Central memory CD8-positive, alpha-beta T cell (primary cell): ENCODE data around the gene RASSF5.
"Not testable (repeated sequence)": the region's sequence is repeated elsewhere in the genome, so short reads cannot be mapped to it uniquely, and the experiment has no call there.

Experiments
- ATAC-seq: fragments of 150-1000 bp; cut with Tn5 transposase; replicated peaks from 2 replicates; pipeline ENCODE4 v1.10.0; 2022; ENCODE audit warnings: mild to moderate bottlenecking, moderate FRiP score, moderate number of reproducible peaks; ENCODE audit not compliant: poor library complexity, severe bottlenecking; ENCODE audit errors: extremely low read depth
- DNase-seq, 2 donors: peaks; one replicate each; pipeline ENCODE4 v3.0.0; 2021; ENCODE audit warnings: low spot score in 2 of 2
- H3K27ac Mint-ChIP-seq: one replicate; pipeline ENCODE4 v1.8.0; 2022; ENCODE audit warnings: low read depth, mild to moderate bottlenecking, moderate library complexity, mixed read lengths
- H3K27me3 Mint-ChIP-seq: one replicate; pipeline ENCODE4 v1.8.0; 2022; ENCODE audit warnings: mixed read lengths
- H3K36me3 Mint-ChIP-seq: one replicate; pipeline ENCODE4 v1.8.0; 2022; ENCODE audit warnings: mild to moderate bottlenecking, moderate library complexity, mixed read lengths; ENCODE audit not compliant: insufficient read depth
- H3K4me1 Mint-ChIP-seq: one replicate; pipeline ENCODE4 v1.8.0; 2022; ENCODE audit warnings: mixed read lengths
- H3K4me3 Mint-ChIP-seq: one replicate; pipeline ENCODE4 v1.8.0; 2022; ENCODE audit warnings: mild to moderate bottlenecking, moderate library complexity, mixed read lengths
- H3K9me3 Mint-ChIP-seq: one replicate; pipeline ENCODE4 v1.8.0; 2022; ENCODE audit warnings: mixed read lengths

The RASSF5 gene

GRCh38 chr1:206609229-206609991 is 102.1 kb downstream of the RASSF5 start:
- peaks cover 17% of the 10 kb centered on the region for H3K4me1 Mint-ChIP-seq
- H3K9me3 Mint-ChIP-seq = no peaks in the 10 kb centered on the region
- H3K27me3 Mint-ChIP-seq = no peaks in the 10 kb centered on the region
- H3K36me3 Mint-ChIP-seq = peaks cover 29% of the 10 kb centered on the region
- ATAC-seq (no peak), DNase-seq (no peak)
- H3K27ac Mint-ChIP-seq = no peak overlapping the region
- H3K4me3 Mint-ChIP-seq = no peak overlapping the region

- Mint-ChIP-seq H3K27me3 (no peaks in the 10 kb centered on the region), H3K4me1 (peaks cover 17% of the 10 kb centered on the region), H3K36me3 (peaks cover 14% of the 10 kb centered on the region), H3K9me3 (no peaks in the 10 kb centered on the region), H3K4me3 (peak within 1 kb of the TSS; percentile 78), H3K27ac (peak within 1 kb of the TSS; percentile 94)
- ATAC-seq = peak; percentile 99
- peak; percentile 91 for DNase-seq
Measured at GRCh38 chr1:206612129-206612876, 105.0 kb downstream of the RASSF5 start, which contains the start of gene EIF2D. TSS of gene EIF2D (minus strand) at chr1:206612465. CDS start at chr1:206612342, 123 bp downstream.

- not testable (repeated sequence) for H3K4me3 Mint-ChIP-seq, H3K27ac Mint-ChIP-seq
Measured at GRCh38 chr1:206626396-206626795, 119.1 kb downstream of the RASSF5 start.

GRCh38 chr1:206628916-206629315 is 121.6 kb downstream of the RASSF5 start:
- ATAC-seq = no peak
- H3K4me1 Mint-ChIP-seq = peaks cover 5% of the 10 kb centered on the region

More at GRCh38 chr1:206626396-206626795, 119.1 kb downstream of the RASSF5 start:
- not testable (repeated sequence) for ATAC-seq, H3K4me1 Mint-ChIP-seq, H3K36me3 Mint-ChIP-seq, DNase-seq, H3K9me3 Mint-ChIP-seq
- H3K27me3 Mint-ChIP-seq = peaks cover 11% of the 10 kb centered on the region

GRCh38 chr1:206631085-206631509 is 123.8 kb downstream of the RASSF5 start:
- H3K4me3 Mint-ChIP-seq = no peak overlapping the region
- DNase-seq (no peak), ATAC-seq (no peak)

More at GRCh38 chr1:206628916-206629315, 121.6 kb downstream of the RASSF5 start:
- H3K9me3 Mint-ChIP-seq = no peaks in the 10 kb centered on the region
- no peak for DNase-seq
- no peaks in the 10 kb centered on the region for H3K36me3 Mint-ChIP-seq
- H3K4me3 Mint-ChIP-seq = no peak overlapping the region
- peaks cover 34% of the 10 kb centered on the region for H3K27me3 Mint-ChIP-seq
- H3K27ac Mint-ChIP-seq = no peak overlapping the region

GRCh38 chr1:206633708-206634121 is 126.4 kb downstream of the RASSF5 start:
- peaks cover 21% of the 10 kb centered on the region for H3K4me1 Mint-ChIP-seq
- H3K36me3 Mint-ChIP-seq = peaks cover 4% of the 10 kb centered on the region
- peaks cover 26% of the 10 kb centered on the region for H3K27me3 Mint-ChIP-seq
- H3K27ac Mint-ChIP-seq = no peak overlapping the region
- H3K9me3 Mint-ChIP-seq = no peaks in the 10 kb centered on the region
- H3K4me3 Mint-ChIP-seq = peak overlapping the region; percentile 81
- DNase-seq (no peak), ATAC-seq (no peak)

More at GRCh38 chr1:206631085-206631509, 123.8 kb downstream of the RASSF5 start:
- Mint-ChIP-seq H3K9me3 (no peaks in the 10 kb centered on the region), H3K27me3 (peaks cover 34% of the 10 kb centered on the region), H3K36me3 (peaks cover 4% of the 10 kb centered on the region), H3K4me1 (peaks cover 21% of the 10 kb centered on the region), H3K27ac (no peak overlapping the region)

GRCh38 chr1:206634365-206635079 is 127.2 kb downstream of the RASSF5 start:
- peaks cover 23% of the 10 kb centered on the region for H3K27me3 Mint-ChIP-seq
- ATAC-seq = no peak
- peaks cover 21% of the 10 kb centered on the region for H3K4me1 Mint-ChIP-seq
- peaks cover 4% of the 10 kb centered on the region for H3K36me3 Mint-ChIP-seq
- H3K27ac Mint-ChIP-seq = peak overlapping the region; percentile 41
- DNase-seq = peak; percentile 33 to 56
- no peaks in the 10 kb centered on the region for H3K9me3 Mint-ChIP-seq
- H3K4me3 Mint-ChIP-seq = peak overlapping the region; percentile 81

- Mint-ChIP-seq H3K36me3 (peaks cover 4% of the 10 kb centered on the region), H3K9me3 (no peaks in the 10 kb centered on the region), H3K27ac (peak within 1 kb of the TSS; percentile 41), H3K27me3 (peaks cover 23% of the 10 kb centered on the region), H3K4me3 (peak within 1 kb of the TSS; percentile 81), H3K4me1 (peaks cover 21% of the 10 kb centered on the region)
- DNase-seq (peak; percentile 75 to 78), ATAC-seq (peak; percentile 96)
Measured at GRCh38 chr1:206635080-206635977, 128.0 kb downstream of the RASSF5 start, which contains the start of gene DYRK3. TSS of gene DYRK3 (plus strand) at chr1:206635536. CDS start at chr1:206635704, 168 bp downstream.

GRCh38 chr1:206635978-206636345 is 128.6 kb downstream of the RASSF5 start:
- H3K36me3 Mint-ChIP-seq = peaks cover 4% of the 10 kb centered on the region
- H3K9me3 Mint-ChIP-seq = no peaks in the 10 kb centered on the region
- DNase-seq = no peak
- no peak for ATAC-seq
- H3K27me3 Mint-ChIP-seq = peaks cover 23% of the 10 kb centered on the region
- H3K4me3 Mint-ChIP-seq = peak overlapping the region; percentile 81
- no peak overlapping the region for H3K27ac Mint-ChIP-seq
- H3K4me1 Mint-ChIP-seq = peaks cover 21% of the 10 kb centered on the region

GRCh38 chr1:206636671-206637070 is 129.3 kb downstream of the RASSF5 start:
- no peak overlapping the region for H3K4me3 Mint-ChIP-seq
- DNase-seq = no peak

GRCh38 chr1:206637605-206638004 is 130.3 kb downstream of the RASSF5 start:
- Mint-ChIP-seq H3K9me3 (no peaks in the 10 kb centered on the region), H3K4me1 (peaks cover 21% of the 10 kb centered on the region), H3K27me3 (peaks cover 12% of the 10 kb centered on the region), H3K4me3 (no peak overlapping the region), H3K27ac (no peak overlapping the region), H3K36me3 (peaks cover 4% of the 10 kb centered on the region)
- DNase-seq = no peak
- ATAC-seq = no peak

More at GRCh38 chr1:206636671-206637070, 129.3 kb downstream of the RASSF5 start:
- H3K27me3 Mint-ChIP-seq = peaks cover 21% of the 10 kb centered on the region
- no peaks in the 10 kb centered on the region for H3K9me3 Mint-ChIP-seq
- H3K4me1 Mint-ChIP-seq = peaks cover 21% of the 10 kb centered on the region
- ATAC-seq = no peak
- H3K36me3 Mint-ChIP-seq = peaks cover 4% of the 10 kb centered on the region
- no peak overlapping the region for H3K27ac Mint-ChIP-seq
